Heart right ventricle (tissue), 16 donors: Measurements from ENCODE around the gene C2orf42. TPM values are rescaled to one million over a fixed set of nuclear protein-coding genes. Genes with fewer than 3 reads are reported as not detected.

Experiments
- ATAC-seq, 8 donors: fragments of 200-7000 bp; cut with Tn5 transposase; one replicate each; pipeline ENCODE4 v1.9.1; 2020; ENCODE audit warnings: mild to moderate bottlenecking in 8 of 8, moderate library complexity in 8 of 8, moderate number of reproducible peaks in 1 of 8
- DNase-seq, 2 donors: peaks; one replicate each; pipeline ENCODE4 v3.0.0-alpha.2; 2020
- H3K27ac ChIP-seq, 10 donors: fragments of 200-600 bp; sonication (generic) in 2 of 10; one replicate each; pipeline versions ENCODE4 v1.5.0 to v1.8.0; 2020 to 2022; ENCODE audit warnings: mild to moderate bottlenecking in 3 of 10
- H3K27me3 ChIP-seq, 7 donors: fragments of 200-600 bp; one replicate each; pipeline ENCODE4 v1.8.0; 2021 to 2022; ENCODE audit warnings: mild to moderate bottlenecking in 2 of 7
- H3K36me3 ChIP-seq, 9 donors: fragments of 200-600 bp; sonication (generic) in 1 of 9; one replicate each; pipeline versions ENCODE4 v1.5.0 to v1.8.0; 2020 to 2022; ENCODE audit warnings: mild to moderate bottlenecking in 2 of 9
- H3K4me1 ChIP-seq, 9 donors: fragments of 200-600 bp; sonication (generic) in 1 of 9; one replicate each; pipeline versions ENCODE4 v1.5.0 to v1.8.0; 2020 to 2022; ENCODE audit warnings: mild to moderate bottlenecking in 4 of 9
- H3K4me3 ChIP-seq, 10 donors: fragments of 200-600 bp; sonication (generic) in 2 of 10; one replicate each; pipeline versions ENCODE4 v1.5.0 to v1.8.0; 2020 to 2022; ENCODE audit warnings: mild to moderate bottlenecking in 7 of 10, moderate library complexity in 2 of 10
- H3K9me3 ChIP-seq, 11 donors: fragments of 200-600 bp in 10 of 11; sonication (generic) in 2 of 11; one replicate each; pipeline versions ENCODE4 v1.5.0 to v1.8.0; 2013 to 2022; ENCODE audit warnings: mild to moderate bottlenecking in 2 of 11, control low read depth in 1 of 11, moderate library complexity in 1 of 11
- CTCF ChIP-seq, 9 donors: fragments of 200-600 bp; sonication (generic) in 2 of 9; IDR thresholded peaks; one replicate each; pipeline versions ENCODE4 v1.5.0 to v1.8.0; 2021 to 2022; ENCODE audit warnings: antibody characterized with exemption in 9 of 9, mild to moderate bottlenecking in 5 of 9, moderate library complexity in 1 of 9
- WGBS, 2 donors: extraction: QIAGEN DNeasy Blood & Tissue Kit; methylation state at CpG; one replicate each; pipeline ENCODE4 v1.1.7; 2013; ENCODE audit warnings: inconsistent platforms in 1 of 2; 5-methylcytosine and 5-hydroxymethylcytosine counted together
- intact Hi-C, 10 donors: fragments of 100-400 bp; cut with DNase I; formaldehyde crosslinking; loops; one replicate each; pipeline versions ENCODE4 v1.11.1 to v1.14.2; 2022
- polyA plus RNA-seq, 2 donors: library from polyadenylated mRNA; stranded (reverse); fragments of 200-250 nt; gene quantifications; one replicate each; pipeline ENCODE4 v1.2.3, GENCODE V29; 2013
- total RNA-seq, 10 donors: library from RNA; stranded (reverse); fragmentation: NEBNext Ultra II Directional in 3 of 10; extraction: Animal tissue kit (Norgen Biotek cat#: 25700) in 3 of 10; gene quantifications; one replicate each; pipeline versions ENCODE4 v1.2.1 to v1.2.4, GENCODE V29; 2021 to 2023
- donor health status: Arrhythmogenic right ventricular cardiomyopathy.
- donor health status: ischemic (EF 13 %, LVEDD 7.1; RV severe dilation, severe dysfunction).
- donor health status: healthy with polysubstance abuse.
- donor health status: DM: no; HTN: yes; CAD: no.
- donor health status: DM: no; HTN: no; CAD: no.
- donor health status: ischemic (EF 25% LVEDD 6.9; RV normal size, moderate dysfunction).
- donor health status: ischemic (EF 25% LVEDD 5.7; RV mildly dilated, moderate dysfunction).
- donor health status: healthy.
- donor health status: DM: yes; HTN: yes; CAD: no.
- donor health status: Ischemic cardiomyopathy.
- donor health status: ischemic (EF 35%, LVEDD 5.7; RV mildly dilated, moderate dysfunction).
- donor health status: nonischemic (EF 11% LVEDD 7.7; RV severe dilation, severe dysfunction).
- donor health status: DM: yes; HTN: yes; CAD: no.
- donor health status: PGD.
- donor health status: ischemic (EF 29% LVEDD 5.4; RV normal size, mild dysfunction).
- donor health status: nonischemic (EF 23%, LVEDD 6.1; RV moderate dilation, normal function).

The C2orf42 gene
- total and polyA plus RNA-seq, 12 donors = 3.8 to 15.5 (median 8.8) TPM

DNA sequence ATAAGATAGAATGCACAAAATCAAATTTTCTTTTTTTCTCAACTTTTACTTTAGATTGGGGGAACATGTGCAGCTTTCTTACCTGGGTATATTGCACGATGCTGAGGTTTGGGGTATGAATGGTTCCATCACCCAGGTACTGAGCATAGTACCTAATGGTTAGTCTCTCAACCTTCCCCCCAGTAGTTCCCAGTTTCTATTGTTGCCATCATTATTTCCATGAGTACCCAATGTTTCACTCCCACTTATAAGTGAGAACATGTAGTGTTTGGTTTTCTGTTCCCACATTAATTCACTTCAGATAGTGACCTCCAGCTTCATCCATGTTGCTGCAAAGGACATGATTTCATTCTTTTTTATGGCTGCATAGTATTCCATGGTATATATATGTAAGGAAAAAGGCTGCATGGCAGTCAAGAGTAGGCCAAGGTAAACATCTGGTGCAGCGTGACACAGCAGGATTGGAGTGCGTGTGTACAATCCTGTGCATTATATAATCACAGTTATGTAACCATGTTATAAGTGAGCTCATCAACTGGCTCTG is 10.5 kb upstream of the C2orf42 start:
- intact Hi-C loops = no loop called here
- Histone ChIP-seq H3K36me3 (no peaks in the 10 kb centered on the region), H3K27me3 (peaks cover 0 to under 1% (median 0%) of the 10 kb centered on the region in 7 donors), H3K9me3 (no peaks in the 10 kb centered on the region), H3K4me1 (no peaks in the 10 kb centered on the region), H3K27ac (no peak overlapping the region), H3K4me3 (no peak overlapping the region)
- ATAC-seq (no peak), DNase-seq (no peak)
- TF ChIP-seq CTCF (IDR thresholded peaks at IDR 0.05) = no peak
- 78 to 97% methylated on average over 3 of the region's 3 CpGs for WGBS, 2 donors

- Histone ChIP-seq H3K9me3 (no peaks in the 10 kb centered on the region), H3K27ac (no peak overlapping the region), H3K4me1 (no peaks in the 10 kb centered on the region), H3K36me3 (no peaks in the 10 kb centered on the region), H3K27me3 (peaks cover 0 to 6% (median 0%) of the 10 kb centered on the region in 7 donors), H3K4me3 (no peak overlapping the region)
- ATAC-seq (no peak), DNase-seq (no peak)
- TF ChIP-seq CTCF (IDR thresholded peaks at IDR 0.05) = no peak
- 82 to 83% methylated on average over 4 of the region's 4 CpGs for WGBS, 2 donors
- intact Hi-C loops = loop anchor here in 2 of 10 donors (10.0 kb wide), 2 partner anchors 45 to 105 kb away; partner anchors contain the start of genes FAM136A (in 1 of the 2) and TIA1 (in 1 of the 2)
Observed at GRCh38 chr2:70199320-70199864, 8.6 kb upstream of the C2orf42 start.

DNA sequence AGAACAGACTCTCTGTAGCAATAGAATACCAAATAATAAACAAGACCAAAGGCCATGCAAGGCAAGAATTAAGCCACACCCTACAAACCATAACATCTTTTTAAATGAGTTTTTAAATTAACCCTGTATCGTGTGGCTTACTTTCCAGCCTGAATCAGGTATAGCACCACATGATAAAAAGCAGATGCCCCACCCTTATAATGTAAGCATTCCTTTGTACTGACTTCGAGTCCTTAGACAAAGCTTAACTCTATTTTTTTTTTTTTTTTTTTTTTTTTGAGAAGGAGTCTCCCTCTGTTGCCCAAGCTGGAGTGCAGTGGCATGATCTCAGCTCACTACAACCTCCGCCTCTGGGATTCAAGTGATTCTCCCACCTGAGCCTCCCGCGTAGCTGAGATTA is 1.7 kb upstream of the C2orf42 start:
- peaks cover 0 to 15% (median 4%) of the 10 kb centered on the region in 9 donors for H3K4me1 ChIP-seq
- peaks cover 0 to 6% (median 0%) of the 10 kb centered on the region in 7 donors for H3K27me3 ChIP-seq
- no peaks in the 10 kb centered on the region for H3K36me3 ChIP-seq
- no peak overlapping the region for H3K27ac ChIP-seq
- 88 to 93% methylated on average over 5 of the region's 5 CpGs for WGBS, 2 donors
- TF ChIP-seq CTCF (IDR thresholded peaks at IDR 0.05) = no peak
- DNase-seq (no peak), ATAC-seq (no peak)
- intact Hi-C loops = loop anchor here in 4 of 10 donors (5.0 to 10.0 kb wide), 3 partner anchors 52 to 112 kb away; partner anchors contain the start of genes TIA1 (in 3 of the 4) and FAM136A (in 1 of the 4)
- H3K4me3 ChIP-seq = no peak overlapping the region
- H3K9me3 ChIP-seq = no peaks in the 10 kb centered on the region

DNA sequence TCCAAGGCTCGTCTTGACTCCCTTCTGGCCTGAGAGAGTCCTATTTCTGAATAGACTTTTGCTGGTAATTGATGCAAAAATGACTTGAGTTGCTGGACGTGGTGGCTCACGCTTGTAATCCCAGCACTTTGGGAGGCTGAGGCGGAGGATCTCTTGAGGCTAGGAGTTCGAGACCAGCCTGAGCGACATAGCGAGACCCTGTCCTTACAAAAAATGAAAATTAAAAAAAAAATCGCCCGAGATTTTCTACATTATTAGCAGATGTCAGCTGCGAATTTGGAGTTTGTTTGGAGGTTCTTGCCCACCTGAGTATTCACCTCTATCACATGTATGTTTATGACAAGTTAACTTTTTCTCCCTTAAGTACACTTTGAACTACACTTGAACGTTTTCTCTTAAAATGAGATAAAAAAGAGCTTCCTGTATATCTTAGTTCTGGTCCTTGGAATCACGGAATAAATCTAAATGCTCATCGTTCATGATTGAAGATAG is 471 bp upstream of the C2orf42 start:
- no peak for TF ChIP-seq CTCF (IDR thresholded peaks at IDR 0.05)
- Histone ChIP-seq H3K4me1 (peaks cover 0 to 15% (median 4%) of the 10 kb centered on the region in 9 donors), H3K27me3 (peaks cover 0 to 6% (median 0%) of the 10 kb centered on the region in 7 donors), H3K9me3 (no peaks in the 10 kb centered on the region), H3K4me3 (peak overlapping the region in 9 of 10 donors; percentile 71 to 91 (median 75)), H3K36me3 (no peaks in the 10 kb centered on the region), H3K27ac (peak overlapping the region in 9 of 10 donors; percentile 89 to 95 (median 92))
- ATAC-seq = no peak
- intact Hi-C loops = loop anchor here in 5 of 10 donors (1.0 to 10.0 kb wide), 5 partner anchors 19 to 114 kb away; partner anchors contain the start of genes TIA1 (in 3 of the 5), FAM136A (in 1 of the 5) and SNRPG (in 1 of the 5)
- 71 to 73% methylated on average over 13 of the region's 13 CpGs for WGBS, 2 donors
- no peak for DNase-seq
